Measurements from ENCODE around the gene FOXD4L1. TPM values are rescaled to one million over a fixed set of nuclear protein-coding genes. Genes with fewer than 3 reads are reported as not detected.

The FOXD4L1 gene
- not detected in 2 replicates for total RNA-seq

DNA sequence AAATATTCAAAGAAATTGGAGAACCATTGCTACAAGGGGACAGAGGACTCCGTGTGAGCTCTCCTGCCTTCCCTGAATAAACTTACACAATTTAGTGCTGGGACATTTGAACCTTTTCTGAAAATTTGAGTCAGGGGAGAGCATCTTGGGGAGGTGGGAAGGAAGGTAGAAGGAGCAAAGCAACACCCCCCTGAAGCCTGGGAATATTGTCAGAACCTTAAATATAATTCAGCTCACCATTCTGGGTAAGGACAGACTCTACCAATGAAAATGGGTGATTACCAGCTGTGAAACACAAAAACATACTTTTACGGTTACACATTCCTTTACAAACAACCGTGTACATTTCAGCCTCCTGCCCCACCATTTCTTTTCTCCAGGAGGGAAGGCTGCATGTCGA, at the start of gene FOXD4L1:
Gene FOXD4L1 (plus strand): TSS at position 301 of the 400 bp plus-strand sequence. CDS start 592 bp downstream, outside the sequence.

Other genes with a start within 250 kb of the FOXD4L1 start
- 3.5 and 3.7 TPM in 2 replicates for gene PAX8, start 219.7 kb upstream of the FOXD4L1 start, total RNA-seq
- gene ZNG1B, start 61.0 kb upstream of the FOXD4L1 start, total RNA-seq: 12.1 and 21.6 TPM in 2 replicates
- 4.7 and 6.4 TPM in 2 replicates for gene RABL2A, start 128.6 kb downstream of the FOXD4L1 start, total RNA-seq